ENCODE data around the gene C19orf85. TPM values are rescaled to one million over a fixed set of nuclear protein-coding genes. Genes with fewer than 3 reads are reported as not detected.
"Not testable (repeated sequence)": the region's sequence is repeated elsewhere in the genome, so short reads cannot be mapped to it uniquely, and the experiment has no call there.

C19orf85 gene
- total RNA-seq, 1 donor from 2014 or later: not detected

DNA sequence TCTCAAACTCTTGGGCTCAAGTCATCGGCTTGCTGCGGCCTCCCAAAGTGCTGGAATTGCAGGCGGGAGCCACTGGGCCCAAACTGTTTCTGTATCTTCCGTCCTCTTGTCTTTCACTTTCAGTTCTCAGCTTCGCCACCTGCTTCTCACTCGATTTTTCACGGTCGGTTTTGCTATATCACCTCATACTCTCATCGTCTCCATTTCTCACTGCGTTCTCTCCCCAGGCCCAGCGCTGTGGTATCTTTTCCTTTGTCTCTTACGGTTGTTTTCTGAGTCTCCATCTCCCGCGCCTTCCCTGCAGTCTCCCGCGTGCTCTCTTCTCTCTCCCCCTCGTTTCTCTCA, 38.6 kb upstream of the C19orf85 start:
- no peak overlapping the region for H3K4me3 ChIP-seq
- intact Hi-C loops (cut with DNase I): loop anchor here (5.0 kb wide), 2 partner anchors 96 to 201 kb away; partner anchors contain the start of gene UBE2S
- H3K36me3 ChIP-seq: no peaks in the 10 kb centered on the region
- TF ChIP-seq, protein P1, sequence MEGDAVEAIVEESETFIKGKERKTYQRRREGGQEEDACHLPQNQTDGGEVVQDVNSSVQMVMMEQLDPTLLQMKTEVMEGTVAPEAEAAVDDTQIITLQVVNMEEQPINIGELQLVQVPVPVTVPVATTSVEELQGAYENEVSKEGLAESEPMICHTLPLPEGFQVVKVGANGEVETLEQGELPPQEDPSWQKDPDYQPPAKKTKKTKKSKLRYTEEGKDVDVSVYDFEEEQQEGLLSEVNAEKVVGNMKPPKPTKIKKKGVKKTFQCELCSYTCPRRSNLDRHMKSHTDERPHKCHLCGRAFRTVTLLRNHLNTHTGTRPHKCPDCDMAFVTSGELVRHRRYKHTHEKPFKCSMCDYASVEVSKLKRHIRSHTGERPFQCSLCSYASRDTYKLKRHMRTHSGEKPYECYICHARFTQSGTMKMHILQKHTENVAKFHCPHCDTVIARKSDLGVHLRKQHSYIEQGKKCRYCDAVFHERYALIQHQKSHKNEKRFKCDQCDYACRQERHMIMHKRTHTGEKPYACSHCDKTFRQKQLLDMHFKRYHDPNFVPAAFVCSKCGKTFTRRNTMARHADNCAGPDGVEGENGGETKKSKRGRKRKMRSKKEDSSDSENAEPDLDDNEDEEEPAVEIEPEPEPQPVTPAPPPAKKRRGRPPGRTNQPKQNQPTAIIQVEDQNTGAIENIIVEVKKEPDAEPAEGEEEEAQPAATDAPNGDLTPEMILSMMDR (IDR thresholded peaks at IDR 0.05): no peak
- peaks cover 2 to 3% of the 10 kb centered on the region in 2 donors for H3K4me1 ChIP-seq
- no peaks in the 10 kb centered on the region for H3K9me3 ChIP-seq
- H3K27me3 ChIP-seq: no peaks in the 10 kb centered on the region
- no peak for DNase-seq (ENCODE audit: low spot score in 2 of 2)
- H3K27ac ChIP-seq: no peak overlapping the region

DNA sequence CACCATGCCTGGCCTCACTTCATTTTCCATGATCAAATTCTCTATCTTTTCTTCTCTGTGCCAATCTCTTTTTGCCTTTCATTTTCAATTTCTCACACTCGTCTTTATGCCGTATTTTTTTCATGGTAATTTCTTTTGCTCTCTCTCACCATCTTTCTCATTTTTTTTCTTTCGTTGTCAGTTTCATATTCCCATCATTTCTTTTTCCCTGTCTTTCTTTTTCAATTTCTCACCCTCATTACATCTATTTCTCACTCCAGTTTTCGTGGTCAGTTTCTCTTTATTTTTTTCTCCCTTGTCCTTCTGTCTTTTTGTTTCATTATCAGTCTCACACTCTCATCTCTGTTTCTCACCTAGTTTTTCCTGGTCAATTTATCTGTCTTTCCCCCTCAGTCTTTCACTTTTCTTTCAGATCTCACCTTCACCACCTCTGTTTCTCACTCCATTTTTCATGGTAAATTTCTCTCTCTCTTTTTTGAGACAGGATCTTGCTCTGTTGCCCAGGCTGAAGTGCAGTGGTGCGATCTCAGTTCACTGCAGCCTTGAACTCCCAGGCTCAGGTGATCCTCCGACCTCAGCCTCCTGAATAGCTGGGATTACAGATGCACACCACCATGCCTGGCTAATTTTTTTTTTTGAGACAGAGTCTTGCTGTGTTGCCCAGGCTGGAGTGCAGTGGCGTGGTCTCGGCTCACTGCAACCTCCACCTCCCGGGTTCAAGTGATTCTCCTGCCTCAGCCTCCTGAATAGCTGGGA, 37.8 kb upstream of the C19orf85 start:
- H3K36me3 ChIP-seq: no peaks in the 10 kb centered on the region
- no peaks in the 10 kb centered on the region for H3K9me3 ChIP-seq
- no peaks in the 10 kb centered on the region for H3K27me3 ChIP-seq
- no peak overlapping the region for H3K27ac ChIP-seq
- no peak for DNase-seq (ENCODE audit: low spot score in 2 of 2)
- TF ChIP-seq, protein P1 (IDR thresholded peaks at IDR 0.05): no peak
- H3K4me3 ChIP-seq: no peak overlapping the region
- H3K4me1 ChIP-seq: peaks cover 2 to 3% of the 10 kb centered on the region in 2 donors
- intact Hi-C loops (cut with DNase I): loop anchor here (5.0 kb wide), 2 partner anchors 95 to 200 kb away; partner anchors contain the start of gene UBE2S

DNA sequence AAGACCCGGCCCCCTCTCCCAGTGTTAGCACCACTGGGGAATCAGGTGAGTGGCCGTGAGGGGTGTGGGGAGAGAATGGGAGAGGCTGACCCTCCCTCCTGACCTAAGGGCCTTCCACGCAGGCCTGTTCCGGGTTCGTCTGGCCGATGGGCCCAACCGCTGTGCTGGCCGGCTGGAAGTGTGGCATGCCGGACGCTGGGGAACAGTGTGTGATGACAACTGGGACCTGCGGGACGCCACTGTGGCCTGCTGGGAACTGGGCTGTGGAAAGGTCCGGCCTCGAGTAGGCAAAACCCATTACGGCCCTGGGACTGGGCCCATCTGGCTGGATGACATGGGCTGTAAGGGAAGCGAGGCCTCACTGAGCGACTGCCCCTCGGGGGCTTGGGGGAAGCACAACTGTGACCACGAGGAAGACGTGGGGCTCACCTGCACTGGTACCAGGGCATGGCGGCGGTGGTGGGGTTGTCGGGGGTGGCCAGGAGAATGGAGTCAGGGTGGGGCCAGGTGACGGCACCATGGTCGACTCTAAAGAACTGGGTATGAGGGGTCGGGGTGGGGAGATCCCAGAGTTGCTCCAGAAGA, 35.9 kb upstream of the C19orf85 start:
- no peaks in the 10 kb centered on the region for H3K36me3 ChIP-seq
- TF ChIP-seq, protein P1 (IDR thresholded peaks at IDR 0.05): no peak
- no peak for DNase-seq (ENCODE audit: low spot score in 2 of 2)
- H3K27ac ChIP-seq: no peak overlapping the region
- intact Hi-C loops (cut with DNase I): loop anchor here (5.0 kb wide), 2 partner anchors 93 to 198 kb away; partner anchors contain the start of gene UBE2S
- H3K9me3 ChIP-seq: no peaks in the 10 kb centered on the region
- H3K27me3 ChIP-seq: no peaks in the 10 kb centered on the region
- H3K4me1 ChIP-seq: peaks cover 2 to 3% of the 10 kb centered on the region in 2 donors
- no peak overlapping the region for H3K4me3 ChIP-seq

DNA sequence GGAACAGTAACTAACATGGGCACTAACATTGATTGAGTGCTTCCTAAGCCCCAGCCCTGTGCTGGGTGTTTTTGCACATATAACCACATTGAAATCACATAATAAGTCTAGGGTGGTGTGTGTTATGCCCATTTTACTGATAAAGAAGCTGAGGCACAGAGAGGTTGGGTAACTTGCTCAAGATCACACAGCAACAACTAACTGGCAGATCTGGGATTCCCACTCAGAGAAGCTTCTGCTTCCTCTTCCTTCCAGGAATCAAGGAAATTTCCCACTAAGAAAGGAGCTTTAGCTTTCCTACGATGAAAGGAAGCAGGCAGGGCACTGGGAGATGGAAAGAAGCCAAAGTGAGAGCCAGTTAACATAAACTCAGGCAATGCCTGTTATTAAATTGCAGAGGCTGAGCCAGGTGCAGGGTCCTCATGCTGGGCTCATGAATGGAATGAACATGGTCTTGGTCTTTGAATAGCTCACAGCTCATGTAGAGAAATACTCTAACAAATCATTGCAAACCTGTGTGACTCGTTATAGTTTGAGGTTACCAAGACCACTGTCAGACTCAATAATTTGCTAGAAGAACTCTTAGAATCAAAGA, 33.8 kb upstream of the C19orf85 start:
- no peaks in the 10 kb centered on the region for H3K27me3 ChIP-seq

DNA sequence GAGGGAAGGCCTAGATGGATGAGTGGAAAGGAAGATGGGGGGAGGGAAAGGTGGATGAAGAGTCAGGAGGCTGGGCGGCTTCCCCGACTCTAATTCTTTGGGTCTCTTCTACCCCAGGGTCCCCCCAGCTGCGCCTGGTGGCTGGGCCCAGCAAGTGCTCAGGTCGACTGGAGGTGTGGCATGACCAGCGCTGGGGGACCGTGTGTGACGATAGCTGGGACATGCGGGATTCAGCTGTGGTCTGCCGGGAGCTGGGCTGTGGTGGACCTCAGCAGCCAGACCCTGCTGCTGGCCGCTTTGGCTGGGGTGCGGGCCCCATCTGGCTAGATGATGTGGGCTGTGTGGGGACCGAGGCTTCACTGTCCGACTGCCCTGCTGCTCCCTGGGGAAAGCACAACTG, 33.2 kb upstream of the C19orf85 start:
- H3K36me3 ChIP-seq: no peaks in the 10 kb centered on the region
- TF ChIP-seq, protein P1 (IDR thresholded peaks at IDR 0.05): no peak
- H3K27me3 ChIP-seq: no peaks in the 10 kb centered on the region
- H3K27ac ChIP-seq: no peak overlapping the region
- DNase-seq (ENCODE audit: low spot score in 2 of 2): no peak
- intact Hi-C loops (cut with DNase I): no loop called here
- no peaks in the 10 kb centered on the region for H3K4me1 ChIP-seq
- H3K4me3 ChIP-seq: no peak overlapping the region
- H3K9me3 ChIP-seq: no peaks in the 10 kb centered on the region

More for the DNA sequence above, 33.8 kb upstream of the C19orf85 start:
- TF ChIP-seq, protein P1 (IDR thresholded peaks at IDR 0.05): no peak
- Histone ChIP-seq H3K36me3 (no peaks in the 10 kb centered on the region), H3K9me3 (no peaks in the 10 kb centered on the region), H3K4me3 (no peak overlapping the region), H3K4me1 (peaks cover 0 to under 1% of the 10 kb centered on the region in 2 donors), H3K27ac (no peak overlapping the region)
- DNase-seq (ENCODE audit: low spot score in 2 of 2): no peak
- intact Hi-C loops (cut with DNase I): no loop called here

DNA sequence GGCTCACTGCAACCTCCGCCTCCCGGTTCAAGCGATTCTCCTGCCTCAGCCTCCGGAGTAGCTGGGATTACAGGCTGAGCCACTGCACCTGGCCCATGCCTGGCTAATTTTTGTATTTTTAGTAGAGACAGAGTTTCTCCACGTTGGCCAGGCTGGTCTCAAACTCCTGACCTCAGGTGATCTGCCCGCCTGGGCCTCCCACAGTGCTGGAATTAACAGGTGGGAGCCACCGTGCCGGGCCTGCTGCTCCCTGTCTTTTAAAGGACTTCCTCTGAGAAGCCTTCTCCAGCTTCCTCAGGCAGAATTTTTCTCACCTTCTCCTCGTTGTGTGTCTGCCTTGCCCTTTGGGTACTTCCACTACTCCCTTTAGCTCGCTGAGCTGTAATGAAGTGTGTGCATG, 32.3 kb upstream of the C19orf85 start:
- intact Hi-C loops (cut with DNase I); H3K36me3 ChIP-seq; H3K27ac ChIP-seq; DNase-seq (ENCODE audit: low spot score in 2 of 2); H3K4me3 ChIP-seq; H3K4me1 ChIP-seq; H3K9me3 ChIP-seq; H3K27me3 ChIP-seq: not testable (repeated sequence)

All from ascending aorta (tissue), 2 donors.